Activated naive CD4-positive, alpha-beta T cell treated with anti-CD3 and anti-CD28 coated beads, Interleukin-2, amount 50 U/mL, for 24 hours (primary cell): ENCODE results near the gene SURF1.
"Not testable (repeated sequence)": the region's sequence is repeated elsewhere in the genome, so short reads cannot be mapped to it uniquely, and the experiment has no call there.

Source experiments
- H3K27ac Mint-ChIP-seq: one replicate; pipeline ENCODE4 v1.8.0; 2021; ENCODE audit warnings: mild to moderate bottlenecking, mixed read lengths
- H3K27me3 Mint-ChIP-seq: one replicate; pipeline ENCODE4 v1.8.0; 2021; ENCODE audit warnings: mixed read lengths
- H3K36me3 Mint-ChIP-seq: one replicate; pipeline ENCODE4 v1.8.0; 2021; ENCODE audit warnings: mixed read lengths
- H3K4me1 Mint-ChIP-seq: one replicate; pipeline ENCODE4 v1.8.0; 2021; ENCODE audit warnings: mixed read lengths
- H3K4me3 Mint-ChIP-seq: one replicate; pipeline ENCODE4 v1.8.0; 2021; ENCODE audit warnings: mild to moderate bottlenecking, mixed read lengths
- H3K9me3 Mint-ChIP-seq: one replicate; pipeline ENCODE4 v1.8.0; 2021; ENCODE audit warnings: mixed read lengths

Gene SURF1

GRCh38 chr9:133356391-133357091, at the start of gene SURF1, which contains the start of gene SURF2:
TSS of gene SURF1 (minus strand) at chr9:133356487. CDS start at chr9:133356453, 34 bp downstream.
TSS of gene SURF2 (plus strand) at chr9:133356550. CDS start at chr9:133356593, 43 bp downstream.
- peak within 1 kb of the TSS; percentile 89 for H3K4me3 Mint-ChIP-seq
- no peaks in the 10 kb centered on the region for H3K27me3 Mint-ChIP-seq
- H3K4me1 Mint-ChIP-seq, result peaks cover 53% of the 10 kb centered on the region
- no peaks in the 10 kb centered on the region for H3K9me3 Mint-ChIP-seq
- H3K27ac Mint-ChIP-seq, result peak within 1 kb of the TSS; percentile 72
- peaks cover 8% of the 10 kb centered on the region for H3K36me3 Mint-ChIP-seq

- peak overlapping the region; percentile 30 for H3K27ac Mint-ChIP-seq
- H3K36me3 Mint-ChIP-seq, result peaks cover 18% of the 10 kb centered on the region
- no peaks in the 10 kb centered on the region for H3K27me3 Mint-ChIP-seq
- H3K4me3 Mint-ChIP-seq, result no peak overlapping the region
- peaks cover 12% of the 10 kb centered on the region for H3K4me1 Mint-ChIP-seq
- H3K9me3 Mint-ChIP-seq, result no peaks in the 10 kb centered on the region
Measured at GRCh38 chr9:133405508-133406438, 49.5 kb upstream of the SURF1 start.

GRCh38 chr9:133404454-133405002, 48.2 kb upstream of the SURF1 start:
- H3K36me3 Mint-ChIP-seq, result peaks cover 10% of the 10 kb centered on the region

GRCh38 chr9:133403766-133404453, 47.6 kb upstream of the SURF1 start:
- H3K9me3 Mint-ChIP-seq, result no peaks in the 10 kb centered on the region
- no peaks in the 10 kb centered on the region for H3K27me3 Mint-ChIP-seq
- peaks cover 10% of the 10 kb centered on the region for H3K36me3 Mint-ChIP-seq
- peaks cover 12% of the 10 kb centered on the region for H3K4me1 Mint-ChIP-seq
- H3K4me3 Mint-ChIP-seq, result no peak overlapping the region
- no peak overlapping the region for H3K27ac Mint-ChIP-seq

More at GRCh38 chr9:133404454-133405002, 48.2 kb upstream of the SURF1 start:
- H3K27me3 Mint-ChIP-seq, result no peaks in the 10 kb centered on the region
- no peak overlapping the region for H3K27ac Mint-ChIP-seq
- H3K4me3 Mint-ChIP-seq, result no peak overlapping the region
- H3K4me1 Mint-ChIP-seq, result peaks cover 12% of the 10 kb centered on the region
- no peaks in the 10 kb centered on the region for H3K9me3 Mint-ChIP-seq

GRCh38 chr9:133402689-133403088, 46.4 kb upstream of the SURF1 start:
- no peaks in the 10 kb centered on the region for H3K9me3 Mint-ChIP-seq
- peaks cover 12% of the 10 kb centered on the region for H3K4me1 Mint-ChIP-seq
- peaks cover 9% of the 10 kb centered on the region for H3K36me3 Mint-ChIP-seq
- no peak overlapping the region for H3K4me3 Mint-ChIP-seq
- no peaks in the 10 kb centered on the region for H3K27me3 Mint-ChIP-seq
- H3K27ac Mint-ChIP-seq, result no peak overlapping the region

- Mint-ChIP-seq H3K4me3 (no peak overlapping the region), H3K27me3 (no peaks in the 10 kb centered on the region), H3K36me3 (peaks cover 2% of the 10 kb centered on the region), H3K9me3 (no peaks in the 10 kb centered on the region), H3K27ac (no peak overlapping the region), H3K4me1 (peaks cover 5% of the 10 kb centered on the region)
Measured at GRCh38 chr9:133401588-133401987, 45.3 kb upstream of the SURF1 start.

GRCh38 chr9:133400292-133400691, 44.0 kb upstream of the SURF1 start:
- no peaks in the 10 kb centered on the region for H3K27me3 Mint-ChIP-seq
- peaks cover under 1% of the 10 kb centered on the region for H3K36me3 Mint-ChIP-seq
- no peak overlapping the region for H3K27ac Mint-ChIP-seq
- H3K4me1 Mint-ChIP-seq, result peaks cover 4% of the 10 kb centered on the region
- H3K9me3 Mint-ChIP-seq, result no peaks in the 10 kb centered on the region
- H3K4me3 Mint-ChIP-seq, result no peak overlapping the region

GRCh38 chr9:133397895-133398294, 41.6 kb upstream of the SURF1 start:
- Mint-ChIP-seq H3K36me3 (no peaks in the 10 kb centered on the region), H3K9me3 (no peaks in the 10 kb centered on the region), H3K27me3 (no peaks in the 10 kb centered on the region), H3K4me3 (no peak overlapping the region), H3K4me1 (no peaks in the 10 kb centered on the region), H3K27ac (no peak overlapping the region)

- Mint-ChIP-seq H3K4me1 (no peaks in the 10 kb centered on the region), H3K27me3 (no peaks in the 10 kb centered on the region), H3K9me3 (no peaks in the 10 kb centered on the region), H3K4me3 (no peak overlapping the region), H3K36me3 (no peaks in the 10 kb centered on the region), H3K27ac (no peak overlapping the region)
Measured at GRCh38 chr9:133397370-133397769, 41.1 kb upstream of the SURF1 start.

- H3K9me3 Mint-ChIP-seq, result no peaks in the 10 kb centered on the region
Measured at GRCh38 chr9:133396952-133397351, 40.7 kb upstream of the SURF1 start.

GRCh38 chr9:133394687-133395271, 38.5 kb upstream of the SURF1 start:
- peaks cover 1% of the 10 kb centered on the region for H3K27me3 Mint-ChIP-seq
- H3K27ac Mint-ChIP-seq, result no peak overlapping the region
- no peaks in the 10 kb centered on the region for H3K4me1 Mint-ChIP-seq
- no peaks in the 10 kb centered on the region for H3K9me3 Mint-ChIP-seq
- no peaks in the 10 kb centered on the region for H3K36me3 Mint-ChIP-seq
- no peak overlapping the region for H3K4me3 Mint-ChIP-seq

More at GRCh38 chr9:133396952-133397351, 40.7 kb upstream of the SURF1 start:
- H3K4me1 Mint-ChIP-seq, result no peaks in the 10 kb centered on the region
- H3K4me3 Mint-ChIP-seq, result no peak overlapping the region
- no peaks in the 10 kb centered on the region for H3K36me3 Mint-ChIP-seq
- H3K27me3 Mint-ChIP-seq, result no peaks in the 10 kb centered on the region
- H3K27ac Mint-ChIP-seq, result no peak overlapping the region

GRCh38 chr9:133393399-133393798, 37.1 kb upstream of the SURF1 start:
- no peaks in the 10 kb centered on the region for H3K9me3 Mint-ChIP-seq

GRCh38 chr9:133392308-133392707, 36.0 kb upstream of the SURF1 start:
- H3K4me3 Mint-ChIP-seq, H3K36me3 Mint-ChIP-seq, H3K27ac Mint-ChIP-seq, H3K9me3 Mint-ChIP-seq, H3K4me1 Mint-ChIP-seq, H3K27me3 Mint-ChIP-seq: not testable (repeated sequence)

More at GRCh38 chr9:133393399-133393798, 37.1 kb upstream of the SURF1 start:
- no peaks in the 10 kb centered on the region for H3K36me3 Mint-ChIP-seq
- peaks cover 2% of the 10 kb centered on the region for H3K27me3 Mint-ChIP-seq
- H3K4me3 Mint-ChIP-seq, result no peak overlapping the region
- no peak overlapping the region for H3K27ac Mint-ChIP-seq
- H3K4me1 Mint-ChIP-seq, result no peaks in the 10 kb centered on the region

- not testable (repeated sequence) for H3K9me3 Mint-ChIP-seq, H3K36me3 Mint-ChIP-seq, H3K27me3 Mint-ChIP-seq, H3K27ac Mint-ChIP-seq, H3K4me1 Mint-ChIP-seq, H3K4me3 Mint-ChIP-seq
Measured at GRCh38 chr9:133391449-133391848, 35.2 kb upstream of the SURF1 start.

GRCh38 chr9:133390713-133391112, 34.4 kb upstream of the SURF1 start:
- H3K9me3 Mint-ChIP-seq, result no peaks in the 10 kb centered on the region
- no peaks in the 10 kb centered on the region for H3K36me3 Mint-ChIP-seq
- H3K4me1 Mint-ChIP-seq, result no peaks in the 10 kb centered on the region
- no peak overlapping the region for H3K27ac Mint-ChIP-seq
- peaks cover 2% of the 10 kb centered on the region for H3K27me3 Mint-ChIP-seq
- H3K4me3 Mint-ChIP-seq, result no peak overlapping the region
